GM23338 (cell line): ENCODE data around the gene SLC7A10. TPM values are rescaled to one million over a fixed set of nuclear protein-coding genes. Genes with fewer than 3 reads are reported as not detected.

ENCODE experiments used
- ATAC-seq: fragments of 200-7000 bp; cut with Tn5 transposase; 3 replicates; pipeline ENCODE4 v1.9.1; 2020
- DNase-seq: peaks from one replicate; pipeline ENCODE4 v3.0.0-alpha.2; 2015; ENCODE audit warnings: low spot score
- H2AFZ ChIP-seq: fragments of 200-600 bp; sonication (generic); 2 replicates; pipeline ENCODE4 v1.8.0; 2016; ENCODE audit warnings: antibody characterized with exemption, mild to moderate bottlenecking, moderate library complexity
- H3F3A ChIP-seq: fragments of 200-600 bp; sonication (generic); replicated peaks from 2 replicates; pipeline ENCODE4 v1.8.0; 2017; ENCODE audit warnings: antibody characterized with exemption, mixed run types, low read depth
- H3K27ac ChIP-seq: fragments of 200-600 bp; sonication (generic); 2 replicates; pipeline ENCODE4 v1.6.1; 2016; ENCODE audit warnings: low read depth
- H3K27me3 ChIP-seq: fragments of 200-600 bp; sonication (generic); 2 replicates; pipeline ENCODE4 v1.8.0; 2016; ENCODE audit warnings: mild to moderate bottlenecking, mixed run types, moderate library complexity; ENCODE audit not compliant: insufficient read depth
- H3K36me3 ChIP-seq: fragments of 200-600 bp; sonication (generic); 2 replicates; pipeline ENCODE4 v1.8.0; 2016; ENCODE audit warnings: mild to moderate bottlenecking; ENCODE audit not compliant: insufficient read depth
- H3K4me1 ChIP-seq: fragments of 200-600 bp; sonication (generic); 2 replicates; pipeline ENCODE4 v1.8.0; 2016; ENCODE audit warnings: mild to moderate bottlenecking, moderate library complexity; ENCODE audit not compliant: insufficient read depth
- H3K4me2 ChIP-seq: fragments of 200-600 bp; sonication (generic); 2 replicates; pipeline ENCODE4 v1.7.1; 2017; ENCODE audit warnings: mixed run types
- H3K4me3 ChIP-seq: fragments of 200-600 bp; sonication (generic); 2 replicates; pipeline ENCODE4 v1.6.1; 2016; ENCODE audit warnings: mixed run types
- H3K79me2 ChIP-seq: fragments of 200-600 bp; sonication (generic); replicated peaks from 2 replicates; pipeline ENCODE4 v1.8.0; 2017; ENCODE audit warnings: mild to moderate bottlenecking; ENCODE audit not compliant: insufficient read depth
- H3K9me2 ChIP-seq: fragments of 200-600 bp; sonication (generic); 2 replicates; pipeline ENCODE4 v1.8.0; 2017; ENCODE audit not compliant: insufficient read depth
- H4K20me1 ChIP-seq: fragments of 200-600 bp; sonication (generic); replicated peaks from 2 replicates; pipeline ENCODE4 v1.8.0; 2017; ENCODE audit warnings: mild to moderate bottlenecking; ENCODE audit not compliant: insufficient read depth
- H3K27ac Mint-ChIP-seq: 2 replicates; pipeline ENCODE4 v1.8.0; 2020; ENCODE audit warnings: inconsistent platforms, mild to moderate bottlenecking, moderate library complexity, mixed read lengths
- H3K27me3 Mint-ChIP-seq: 3 replicates; pipeline ENCODE4 v1.8.0; 2022; ENCODE audit warnings: low read depth, mild to moderate bottlenecking, moderate library complexity, mixed read lengths, inconsistent platforms; ENCODE audit not compliant: insufficient read depth, poor library complexity
- H3K36me3 Mint-ChIP-seq: 3 replicates; pipeline ENCODE4 v1.8.0; 2021; ENCODE audit warnings: low read depth, mild to moderate bottlenecking, inconsistent platforms, moderate library complexity, mixed read lengths
- H3K4me1 Mint-ChIP-seq: 3 replicates; pipeline ENCODE4 v1.8.0; 2020; ENCODE audit warnings: mild to moderate bottlenecking, inconsistent platforms, mixed read lengths
- H3K4me3 Mint-ChIP-seq: 3 replicates; pipeline ENCODE4 v1.8.0; 2021; ENCODE audit warnings: moderate library complexity, mild to moderate bottlenecking, inconsistent platforms, mixed read lengths
- H3K9me3 Mint-ChIP-seq: 3 replicates; pipeline ENCODE4 v1.8.0; 2020; ENCODE audit warnings: moderate library complexity, mild to moderate bottlenecking, inconsistent platforms, mixed read lengths
- CREB1 ChIP-seq: fragments of 250-450 bp; sonication (Bioruptor Pico); IDR thresholded peaks from 2 replicates; pipeline ENCODE4 v1.5.0; 2020; ENCODE audit warnings: low read depth, mild to moderate bottlenecking, moderate library complexity
- CTCF ChIP-seq, 2 experiments: fragments of 200-600 bp in 1 of 2; sonication (generic) in 1 of 2; conservative IDR thresholded peaks; 2 replicates each; pipeline versions ENCODE4 v1.5.1 to v1.6.1; 2016 to 2017; ENCODE audit warnings: antibody characterized with exemption in 2 of 2, low read depth in 2 of 2, mild to moderate bottlenecking in 2 of 2, moderate library complexity in 1 of 2
- ETS1 ChIP-seq: IDR thresholded peaks from 2 replicates; pipeline ENCODE4 v1.6.1; 2016; ENCODE audit warnings: antibody characterized with exemption
- EZH2 ChIP-seq: fragments of 200-600 bp; sonication (generic); IDR thresholded peaks from one replicate; pipeline ENCODE4 v1.8.0; 2017; ENCODE audit warnings: antibody characterized with exemption, mild to moderate bottlenecking, low read depth; ENCODE audit not compliant: unreplicated experiment
- EZH2phosphoT487 ChIP-seq: fragments of 200-600 bp; sonication (generic); IDR thresholded peaks from one replicate; pipeline ENCODE4 v1.8.1; 2018; ENCODE audit warnings: antibody characterized with exemption; ENCODE audit not compliant: unreplicated experiment
- JUNB ChIP-seq: IDR thresholded peaks from one replicate; pipeline ENCODE4 v1.6.1; 2016; ENCODE audit warnings: antibody characterized with exemption; ENCODE audit not compliant: unreplicated experiment
- NANOG ChIP-seq: IDR thresholded peaks from 2 replicates; pipeline ENCODE4 v1.6.1; 2016; ENCODE audit warnings: antibody characterized with exemption, borderline replicate concordance
- POLR2AphosphoS5 ChIP-seq: IDR thresholded peaks from 2 replicates; pipeline ENCODE4 v1.6.1; 2016; ENCODE audit warnings: antibody characterized with exemption, low read depth
- REST ChIP-seq: IDR thresholded peaks from one replicate; pipeline ENCODE4 v1.6.1; 2018; ENCODE audit warnings: antibody characterized with exemption; ENCODE audit not compliant: unreplicated experiment
- STAT1 ChIP-seq: IDR thresholded peaks from one replicate; pipeline ENCODE4 v1.6.1; 2016; ENCODE audit warnings: antibody characterized with exemption; ENCODE audit not compliant: unreplicated experiment
- ZNF114 ChIP-seq: fragments of 250-450 bp; sonication (Bioruptor Pico); IDR thresholded peaks from 2 replicates; pipeline ENCODE4 v1.5.0; 2020; ENCODE audit warnings: mild to moderate bottlenecking, moderate library complexity
- ZNF331 ChIP-seq: fragments of 250-450 bp; sonication (Bioruptor Pico); IDR thresholded peaks from 2 replicates; pipeline ENCODE4 v1.5.0; 2020; ENCODE audit warnings: low read depth, mild to moderate bottlenecking, moderate library complexity
- polyA plus RNA-seq: library from polyadenylated mRNA; unstranded; fragments of >200 nt; fragmentation: Nextera tagmentation; extraction: Ambion mirVana; gene quantifications from 2 replicates; pipeline ENCODE4 v1.2.1, GENCODE V29; 2016
- total RNA-seq: library from RNA; depleted of rRNA; stranded (reverse); fragments of >200 nt; shearing (Covaris generic); gene quantifications from 2 replicates; pipeline ENCODE4 v1.2.3, GENCODE V29; 2014
- TF ChIP-seq, protein P1 (sequence below): fragments of 250-450 bp; sonication (Bioruptor Pico); IDR thresholded peaks from 2 replicates; pipeline ENCODE4 v1.5.0; 2020; ENCODE audit warnings: mild to moderate bottlenecking, moderate library complexity

Gene SLC7A10
- total and polyA plus RNA-seq, 2 experiments from 2014 or later: 3.3 to 6.3 TPM

GRCh38 chr19:33207040-33207620 lies 18.5 kb downstream of the SLC7A10 start:
- H3K9me3 Mint-ChIP-seq: no peaks in the 10 kb centered on the region
- H3K4me1 ChIP-seq: no peaks in the 10 kb centered on the region

More at GRCh38 chr19:33207040-33207620, 18.5 kb downstream of the SLC7A10 start:
- H3K4me1 Mint-ChIP-seq: no peaks in the 10 kb centered on the region
- DNase-seq: no peak
- no peak overlapping the region for H3K4me3 Mint-ChIP-seq
- Histone ChIP-seq H3K4me3 (no peak overlapping the region), H4K20me1 (no peaks in the 10 kb centered on the region), H3K27ac (no peak overlapping the region), H3K9me2 (no peaks in the 10 kb centered on the region), H3K36me3 (no peaks in the 10 kb centered on the region), H3F3A (no peaks in the 10 kb centered on the region), H3K79me2 (no peaks in the 10 kb centered on the region), H3K4me2 (no peak overlapping the region), H3K27me3 (no peaks in the 10 kb centered on the region), H2AFZ (no peak overlapping the region)
- no peak for TF ChIP-seq ZNF331
- no peak for TF ChIP-seq REST
- TF ChIP-seq POLR2AphosphoS5: no peak
- no peak for TF ChIP-seq EZH2phosphoT487
- no peak for TF ChIP-seq ZNF114 (CRISPR knock-in tag)
- no peak for TF ChIP-seq CREB1 (CRISPR knock-in tag)
- TF ChIP-seq, protein P1, sequence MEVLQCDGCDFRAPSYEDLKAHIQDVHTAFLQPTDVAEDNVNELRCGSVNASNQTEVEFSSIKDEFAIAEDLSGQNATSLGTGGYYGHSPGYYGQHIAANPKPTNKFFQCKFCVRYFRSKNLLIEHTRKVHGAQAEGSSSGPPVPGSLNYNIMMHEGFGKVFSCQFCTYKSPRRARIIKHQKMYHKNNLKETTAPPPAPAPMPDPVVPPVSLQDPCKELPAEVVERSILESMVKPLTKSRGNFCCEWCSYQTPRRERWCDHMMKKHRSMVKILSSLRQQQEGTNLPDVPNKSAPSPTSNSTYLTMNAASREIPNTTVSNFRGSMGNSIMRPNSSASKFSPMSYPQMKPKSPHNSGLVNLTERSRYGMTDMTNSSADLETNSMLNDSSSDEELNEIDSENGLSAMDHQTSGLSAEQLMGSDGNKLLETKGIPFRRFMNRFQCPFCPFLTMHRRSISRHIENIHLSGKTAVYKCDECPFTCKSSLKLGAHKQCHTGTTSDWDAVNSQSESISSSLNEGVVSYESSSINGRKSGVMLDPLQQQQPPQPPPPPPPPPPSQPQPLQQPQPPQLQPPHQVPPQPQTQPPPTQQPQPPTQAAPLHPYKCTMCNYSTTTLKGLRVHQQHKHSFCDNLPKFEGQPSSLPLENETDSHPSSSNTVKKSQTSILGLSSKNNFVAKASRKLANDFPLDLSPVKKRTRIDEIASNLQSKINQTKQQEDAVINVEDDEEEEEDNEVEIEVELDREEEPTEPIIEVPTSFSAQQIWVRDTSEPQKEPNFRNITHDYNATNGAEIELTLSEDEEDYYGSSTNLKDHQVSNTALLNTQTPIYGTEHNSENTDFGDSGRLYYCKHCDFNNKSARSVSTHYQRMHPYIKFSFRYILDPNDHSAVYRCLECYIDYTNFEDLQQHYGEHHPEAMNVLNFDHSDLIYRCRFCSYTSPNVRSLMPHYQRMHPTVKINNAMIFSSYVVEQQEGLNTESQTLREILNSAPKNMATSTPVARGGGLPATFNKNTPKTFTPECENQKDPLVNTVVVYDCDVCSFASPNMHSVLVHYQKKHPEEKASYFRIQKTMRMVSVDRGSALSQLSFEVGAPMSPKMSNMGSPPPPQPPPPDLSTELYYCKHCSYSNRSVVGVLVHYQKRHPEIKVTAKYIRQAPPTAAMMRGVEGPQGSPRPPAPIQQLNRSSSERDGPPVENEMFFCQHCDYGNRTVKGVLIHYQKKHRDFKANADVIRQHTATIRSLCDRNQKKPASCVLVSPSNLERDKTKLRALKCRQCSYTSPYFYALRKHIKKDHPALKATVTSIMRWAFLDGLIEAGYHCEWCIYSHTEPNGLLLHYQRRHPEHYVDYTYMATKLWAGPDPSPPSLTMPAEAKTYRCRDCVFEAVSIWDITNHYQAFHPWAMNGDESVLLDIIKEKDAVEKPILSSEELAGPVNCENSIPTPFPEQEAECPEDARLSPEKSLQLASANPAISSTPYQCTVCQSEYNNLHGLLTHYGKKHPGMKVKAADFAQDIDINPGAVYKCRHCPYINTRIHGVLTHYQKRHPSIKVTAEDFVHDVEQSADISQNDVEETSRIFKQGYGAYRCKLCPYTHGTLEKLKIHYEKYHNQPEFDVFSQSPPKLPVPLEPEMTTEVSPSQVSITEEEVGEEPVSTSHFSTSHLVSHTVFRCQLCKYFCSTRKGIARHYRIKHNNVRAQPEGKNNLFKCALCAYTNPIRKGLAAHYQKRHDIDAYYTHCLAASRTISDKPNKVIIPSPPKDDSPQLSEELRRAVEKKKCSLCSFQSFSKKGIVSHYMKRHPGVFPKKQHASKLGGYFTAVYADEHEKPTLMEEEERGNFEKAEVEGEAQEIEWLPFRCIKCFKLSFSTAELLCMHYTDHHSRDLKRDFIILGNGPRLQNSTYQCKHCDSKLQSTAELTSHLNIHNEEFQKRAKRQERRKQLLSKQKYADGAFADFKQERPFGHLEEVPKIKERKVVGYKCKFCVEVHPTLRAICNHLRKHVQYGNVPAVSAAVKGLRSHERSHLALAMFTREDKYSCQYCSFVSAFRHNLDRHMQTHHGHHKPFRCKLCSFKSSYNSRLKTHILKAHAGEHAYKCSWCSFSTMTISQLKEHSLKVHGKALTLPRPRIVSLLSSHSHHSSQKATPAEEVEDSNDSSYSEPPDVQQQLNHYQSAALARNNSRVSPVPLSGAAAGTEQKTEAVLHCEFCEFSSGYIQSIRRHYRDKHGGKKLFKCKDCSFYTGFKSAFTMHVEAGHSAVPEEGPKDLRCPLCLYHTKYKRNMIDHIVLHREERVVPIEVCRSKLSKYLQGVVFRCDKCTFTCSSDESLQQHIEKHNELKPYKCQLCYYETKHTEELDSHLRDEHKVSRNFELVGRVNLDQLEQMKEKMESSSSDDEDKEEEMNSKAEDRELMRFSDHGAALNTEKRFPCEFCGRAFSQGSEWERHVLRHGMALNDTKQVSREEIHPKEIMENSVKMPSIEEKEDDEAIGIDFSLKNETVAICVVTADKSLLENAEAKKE (CRISPR knock-in tag): no peak
- no peak for TF ChIP-seq ETS1
- no peak for TF ChIP-seq JUNB
- no peak for TF ChIP-seq CTCF (conservative IDR thresholded peaks at IDR 0.05; ENCODE audit: low read depth in 2 of 2)
- no peak for TF ChIP-seq NANOG
- no peak for TF ChIP-seq STAT1
- no peak for TF ChIP-seq EZH2
- H3K36me3 Mint-ChIP-seq: peaks cover 7% of the 10 kb centered on the region
- H3K27me3 Mint-ChIP-seq: peaks cover 8% of the 10 kb centered on the region
- no peak overlapping the region; the same call in 1 of the 2 replicates for H3K27ac Mint-ChIP-seq
- no peak; the same call in 2 of the 3 replicates for ATAC-seq
